Measurements from ENCODE around the gene UBAC2.

DNA sequence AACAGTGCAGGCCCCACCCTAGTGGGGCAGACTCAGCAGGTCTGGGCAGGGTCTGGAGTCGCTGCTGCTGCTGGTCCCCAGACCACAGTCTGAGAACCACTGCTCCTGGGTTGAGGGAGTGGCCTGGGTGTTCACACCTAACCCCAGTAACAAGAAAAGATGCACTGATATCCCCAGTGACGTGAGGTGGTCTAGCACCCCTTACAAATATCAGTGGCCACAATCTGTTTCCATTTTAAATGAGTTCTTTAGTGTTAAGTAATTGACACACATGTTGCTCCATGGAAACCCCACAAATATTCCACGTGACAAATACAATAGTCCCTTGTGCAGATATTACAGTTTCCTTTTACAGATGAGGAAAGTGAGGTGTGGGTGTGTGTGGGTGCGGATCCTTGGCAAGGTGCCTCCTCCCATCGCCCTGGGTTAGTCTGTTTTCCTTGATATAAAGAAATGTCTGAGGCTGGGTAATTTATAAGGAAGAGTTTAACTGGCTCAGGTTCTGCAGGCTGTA lies 202.9 kb downstream of the UBAC2 start:
- TF ChIP-seq CTCF (IDR thresholded peaks at IDR 0.05) (no peak), EP300 (IDR thresholded peaks at IDR 0.05) (no peak), POLR2A (IDR thresholded peaks at IDR 0.05) (no peak)

All from tibial nerve (tissue), 4 donors.